Cardiac muscle cell (in vitro differentiated cells and primary cell): ENCODE measurements around the gene HOXC13. TPM values are rescaled to one million over a fixed set of nuclear protein-coding genes. Genes with fewer than 3 reads are reported as not detected.

Experiments
- DNase-seq, 2 donors: peaks; one replicate each; pipeline versions ENCODE4 v3.0.0 to v3.0.0-alpha.2; 2010 to 2017; ENCODE audit warnings: low read depth in 1 of 2, low spot score in 1 of 2
- H3K27ac ChIP-seq: fragments of 200-600 bp; sonication (generic); 2 replicates; pipeline ENCODE4 v1.5.1; 2016
- H3K27me3 ChIP-seq: fragments of 200-600 bp; sonication (generic); 2 replicates; pipeline ENCODE4 v1.6.0; 2016; ENCODE audit warnings: control low read depth
- H3K36me3 ChIP-seq: fragments of 200-600 bp; sonication (generic); 2 replicates; pipeline ENCODE4 v1.5.1; 2016; ENCODE audit warnings: control low read depth
- H3K4me1 ChIP-seq: fragments of 200-600 bp; sonication (generic); 2 replicates; pipeline ENCODE4 v1.8.1; 2017; ENCODE audit warnings: low read depth, mild to moderate bottlenecking, mixed run types
- H3K4me3 ChIP-seq: fragments of 200-600 bp; sonication (generic); 2 replicates; pipeline ENCODE4 v1.5.1; 2016; ENCODE audit warnings: mild to moderate bottlenecking
- H3K9me3 ChIP-seq: fragments of 200-600 bp; sonication (generic); 2 replicates; pipeline ENCODE4 v1.5.1; 2017; ENCODE audit warnings: low read depth, mild to moderate bottlenecking, control low read depth
- polyA plus RNA-seq: library from polyadenylated mRNA; unstranded; fragments of >200 nt; fragmentation: Nextera tagmentation; extraction: Ambion mirVana; gene quantifications from 2 replicates; pipeline ENCODE4 v1.2.1, GENCODE V29; 2016
- total RNA-seq: library from RNA; depleted of rRNA; stranded (reverse); fragments of >200 nt; gene quantifications from 2 replicates; pipeline ENCODE4 v1.2.3, GENCODE V29; 2016
- TF ChIP-seq, protein P1 (sequence below): IDR thresholded peaks from 2 replicates; pipeline ENCODE4 v1.5.1; 2012; ENCODE audit warnings: low read depth, mild to moderate bottlenecking, low read length

The HOXC13 gene, protein sequence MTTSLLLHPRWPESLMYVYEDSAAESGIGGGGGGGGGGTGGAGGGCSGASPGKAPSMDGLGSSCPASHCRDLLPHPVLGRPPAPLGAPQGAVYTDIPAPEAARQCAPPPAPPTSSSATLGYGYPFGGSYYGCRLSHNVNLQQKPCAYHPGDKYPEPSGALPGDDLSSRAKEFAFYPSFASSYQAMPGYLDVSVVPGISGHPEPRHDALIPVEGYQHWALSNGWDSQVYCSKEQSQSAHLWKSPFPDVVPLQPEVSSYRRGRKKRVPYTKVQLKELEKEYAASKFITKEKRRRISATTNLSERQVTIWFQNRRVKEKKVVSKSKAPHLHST
- total RNA-seq (not detected in 2 replicates), polyA plus RNA-seq (not detected in 2 replicates)

DNA sequence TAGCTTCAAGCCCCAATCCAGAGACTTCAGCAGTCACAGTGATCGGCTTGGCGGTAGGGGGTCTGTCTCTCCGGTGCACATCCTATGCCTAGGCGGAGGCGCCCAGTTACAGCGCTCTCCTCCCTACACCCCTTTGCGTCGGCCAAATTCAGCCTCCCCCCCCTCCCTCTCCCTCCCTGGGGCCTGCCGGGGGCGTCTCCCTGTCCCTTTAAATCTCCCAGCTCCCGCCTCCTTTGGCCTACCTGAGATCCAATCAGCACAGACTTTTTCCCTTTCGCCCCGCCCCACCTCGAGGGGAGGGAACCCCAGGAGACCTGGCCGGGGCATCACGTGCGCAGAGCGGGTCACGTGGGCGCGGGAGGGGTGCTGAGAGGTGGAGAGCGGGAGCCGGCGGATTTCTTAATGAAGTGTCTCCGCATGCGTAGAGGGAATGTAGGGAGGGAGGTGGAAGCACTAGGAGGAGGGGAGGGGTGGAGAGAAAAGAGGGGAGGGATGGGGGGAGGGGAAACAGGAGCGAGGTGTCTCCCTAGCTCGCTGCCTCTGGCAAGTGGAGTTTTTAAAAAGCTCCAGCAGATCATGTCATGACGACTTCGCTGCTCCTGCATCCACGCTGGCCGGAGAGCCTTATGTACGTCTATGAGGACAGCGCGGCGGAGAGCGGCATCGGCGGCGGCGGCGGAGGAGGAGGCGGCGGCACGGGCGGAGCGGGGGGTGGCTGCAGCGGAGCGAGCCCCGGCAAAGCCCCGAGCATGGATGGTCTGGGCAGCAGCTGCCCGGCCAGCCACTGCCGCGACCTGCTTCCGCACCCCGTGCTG lies at the start of gene HOXC13:
Gene HOXC13, plus strand, starts transcription at position 506 of the 815 bp plus-strand sequence. Its CDS starts 76 bp downstream, at position 582.
- Histone ChIP-seq H3K27me3 (peaks cover 100% of the 10 kb centered on the region), H3K4me1 (no peaks in the 10 kb centered on the region), H3K27ac (no peak within 1 kb of the TSS), H3K4me3 (no peak within 1 kb of the TSS), H3K36me3 (no peaks in the 10 kb centered on the region), H3K9me3 (no peaks in the 10 kb centered on the region)
- TF ChIP-seq, protein P1, sequence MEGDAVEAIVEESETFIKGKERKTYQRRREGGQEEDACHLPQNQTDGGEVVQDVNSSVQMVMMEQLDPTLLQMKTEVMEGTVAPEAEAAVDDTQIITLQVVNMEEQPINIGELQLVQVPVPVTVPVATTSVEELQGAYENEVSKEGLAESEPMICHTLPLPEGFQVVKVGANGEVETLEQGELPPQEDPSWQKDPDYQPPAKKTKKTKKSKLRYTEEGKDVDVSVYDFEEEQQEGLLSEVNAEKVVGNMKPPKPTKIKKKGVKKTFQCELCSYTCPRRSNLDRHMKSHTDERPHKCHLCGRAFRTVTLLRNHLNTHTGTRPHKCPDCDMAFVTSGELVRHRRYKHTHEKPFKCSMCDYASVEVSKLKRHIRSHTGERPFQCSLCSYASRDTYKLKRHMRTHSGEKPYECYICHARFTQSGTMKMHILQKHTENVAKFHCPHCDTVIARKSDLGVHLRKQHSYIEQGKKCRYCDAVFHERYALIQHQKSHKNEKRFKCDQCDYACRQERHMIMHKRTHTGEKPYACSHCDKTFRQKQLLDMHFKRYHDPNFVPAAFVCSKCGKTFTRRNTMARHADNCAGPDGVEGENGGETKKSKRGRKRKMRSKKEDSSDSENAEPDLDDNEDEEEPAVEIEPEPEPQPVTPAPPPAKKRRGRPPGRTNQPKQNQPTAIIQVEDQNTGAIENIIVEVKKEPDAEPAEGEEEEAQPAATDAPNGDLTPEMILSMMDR = no peak
- peak; percentile 14 to 55 for DNase-seq

DNA sequence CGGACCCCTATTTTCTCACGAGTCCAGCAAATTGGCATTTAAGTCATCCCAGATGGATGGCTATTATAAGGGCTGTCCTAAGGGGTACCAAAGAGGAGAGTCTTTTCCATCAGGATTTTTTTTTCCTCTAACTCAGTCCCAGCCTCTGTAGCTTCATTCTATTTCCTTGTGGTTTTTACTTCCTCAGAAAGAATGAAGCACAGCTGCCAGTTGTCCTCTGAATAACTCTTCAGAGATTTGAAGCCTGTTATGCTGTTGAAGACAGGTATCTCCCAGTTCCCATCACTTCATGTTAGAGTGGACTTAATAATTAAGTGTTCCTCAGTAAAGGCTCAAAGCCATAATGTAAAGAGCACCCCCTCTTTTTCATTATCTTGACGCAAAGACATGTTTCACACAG lies 48.5 kb upstream of the HOXC13 start:
- H3K9me3 ChIP-seq = no peaks in the 10 kb centered on the region
- H3K4me1 ChIP-seq = no peaks in the 10 kb centered on the region
- H3K36me3 ChIP-seq = no peaks in the 10 kb centered on the region
- no peak for DNase-seq
- peaks cover 78% of the 10 kb centered on the region for H3K27me3 ChIP-seq
- TF ChIP-seq, protein P1 = no peak
- H3K27ac ChIP-seq = no peak overlapping the region
- H3K4me3 ChIP-seq = no peak overlapping the region

DNA sequence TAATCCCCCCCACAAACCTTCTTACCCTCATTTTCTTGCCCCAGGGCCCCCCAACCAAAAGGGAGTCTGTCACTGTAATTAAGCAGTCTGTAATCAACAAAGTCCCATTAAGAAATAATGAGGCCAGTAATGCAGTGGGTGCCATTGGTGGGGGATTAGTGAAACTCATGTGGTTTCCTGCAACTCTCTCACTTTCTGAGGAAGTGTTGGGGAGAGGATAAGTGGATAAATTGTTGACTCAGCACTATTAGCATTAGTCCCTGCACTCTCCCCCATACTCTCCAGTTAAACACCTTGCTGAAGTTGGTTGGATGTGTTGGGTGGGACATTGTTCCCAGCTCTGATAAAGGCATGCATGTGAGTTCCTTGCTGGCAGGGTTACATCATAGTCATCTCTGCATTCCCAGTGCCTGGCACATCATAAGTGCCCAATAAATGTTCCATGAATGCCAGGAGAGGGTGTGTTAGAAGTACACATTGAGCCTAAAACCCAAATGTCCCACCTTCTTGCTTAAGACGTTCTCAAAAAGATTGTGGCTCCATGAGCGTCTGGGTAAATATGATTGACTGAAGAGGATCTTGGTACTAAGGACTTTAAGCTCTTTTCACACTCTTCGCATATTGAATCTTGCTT lies 45.8 kb upstream of the HOXC13 start:
- no peak for DNase-seq
- Histone ChIP-seq H3K36me3 (no peaks in the 10 kb centered on the region), H3K4me3 (no peak overlapping the region), H3K27me3 (peaks cover 73% of the 10 kb centered on the region), H3K9me3 (no peaks in the 10 kb centered on the region), H3K27ac (no peak overlapping the region), H3K4me1 (no peaks in the 10 kb centered on the region)
- TF ChIP-seq, protein P1 = no peak

DNA sequence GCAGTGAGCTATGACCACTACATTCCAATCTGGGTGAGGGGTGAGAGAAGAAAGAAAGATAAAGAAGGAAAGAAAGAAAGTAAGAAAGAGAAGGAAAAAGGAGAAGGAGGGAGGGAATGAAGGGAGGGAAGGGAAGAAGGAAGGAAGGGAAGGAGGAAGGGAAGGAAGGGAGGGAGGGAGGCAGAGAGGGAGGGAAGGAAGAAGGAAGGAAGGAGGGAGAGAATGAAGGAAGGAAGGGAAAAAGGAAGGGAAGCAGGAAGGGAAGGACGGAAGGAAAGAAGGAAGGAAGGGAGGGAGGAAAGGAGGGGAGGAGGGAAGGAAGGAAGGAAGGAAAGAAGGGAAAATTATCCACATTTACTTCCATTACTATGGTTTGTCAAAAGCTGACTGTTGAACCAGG lies 39.4 kb upstream of the HOXC13 start:
- Histone ChIP-seq H3K4me3 (no peak overlapping the region), H3K4me1 (no peaks in the 10 kb centered on the region), H3K27ac (no peak overlapping the region), H3K36me3 (no peaks in the 10 kb centered on the region), H3K27me3 (peaks cover 79% of the 10 kb centered on the region), H3K9me3 (no peaks in the 10 kb centered on the region)
- TF ChIP-seq, protein P1 = no peak
- no peak for DNase-seq

DNA sequence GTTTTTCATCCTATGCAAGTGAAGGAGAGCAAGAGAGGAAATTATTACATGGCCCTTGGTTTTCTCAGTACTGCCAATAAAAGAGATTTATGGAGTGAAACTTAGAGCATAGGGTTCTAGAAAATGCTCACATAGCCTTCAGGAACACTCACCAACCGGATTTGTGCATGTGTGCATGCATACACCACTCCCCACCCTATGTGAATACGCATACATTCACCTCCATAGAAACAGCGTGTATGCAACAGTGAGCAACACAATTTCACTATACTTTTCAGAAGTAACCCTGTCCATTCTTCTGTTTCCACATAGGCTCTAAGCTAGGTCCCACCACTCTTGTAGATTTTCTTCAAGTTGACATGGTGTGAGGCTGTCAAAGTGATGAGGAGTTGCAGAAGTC lies 31.5 kb upstream of the HOXC13 start:
- Histone ChIP-seq H3K4me3 (no peak overlapping the region), H3K9me3 (no peaks in the 10 kb centered on the region), H3K4me1 (no peaks in the 10 kb centered on the region), H3K27me3 (peaks cover 89% of the 10 kb centered on the region), H3K36me3 (no peaks in the 10 kb centered on the region), H3K27ac (no peak overlapping the region)
- TF ChIP-seq, protein P1 = no peak
- no peak for DNase-seq
